OCI-LY1 (cell line): Measurements from ENCODE around the gene BLOC1S5.
A peak's percentile ranks its signal among the peaks of the same experiment; 100 is the strongest.

Experiments
- H2AFZ ChIP-seq: fragments of 200-600 bp; sonication (generic), shearing (Covaris generic); 2 replicates; pipeline ENCODE4 v1.6.0; 2014; ENCODE audit warnings: antibody characterized with exemption, mild to moderate bottlenecking, low read length
- H3F3A ChIP-seq: fragments of 200-600 bp; sonication (generic), shearing (Covaris generic); 2 replicates; pipeline ENCODE4 v1.6.0; 2014; ENCODE audit warnings: mild to moderate bottlenecking, antibody characterized with exemption, low read length, moderate library complexity; ENCODE audit not compliant: insufficient read depth
- H3K27ac ChIP-seq: fragments of 200-600 bp; sonication (generic); 2 replicates; pipeline ENCODE4 v1.5.1; 2014; ENCODE audit warnings: low read length, mixed run types, mild to moderate bottlenecking, low read depth; ENCODE audit not compliant: poor library complexity, severe bottlenecking
- H3K27me3 ChIP-seq: fragments of 200-600 bp; sonication (generic); 2 replicates; pipeline ENCODE4 v1.6.0; 2014; ENCODE audit warnings: antibody characterized with exemption, mild to moderate bottlenecking, low read length, moderate library complexity; ENCODE audit not compliant: insufficient read depth
- H3K36me3 ChIP-seq: fragments of 200-600 bp; sonication (generic); 2 replicates; pipeline ENCODE4 v1.6.1; 2014; ENCODE audit warnings: mild to moderate bottlenecking, antibody characterized with exemption, low read length, moderate library complexity, mixed read lengths; ENCODE audit not compliant: insufficient read depth
- H3K4me1 ChIP-seq: fragments of 200-600 bp; sonication (generic); 2 replicates; pipeline ENCODE4 v1.5.1; 2014; ENCODE audit warnings: mild to moderate bottlenecking, low read length, moderate library complexity; ENCODE audit not compliant: insufficient read depth, severe bottlenecking
- H3K4me2 ChIP-seq: fragments of 200-600 bp; sonication (generic), shearing (Covaris generic); 2 replicates; pipeline ENCODE4 v1.6.1; 2014; ENCODE audit warnings: low read length
- H3K4me3 ChIP-seq: fragments of 200-600 bp; sonication (generic); 2 replicates; pipeline ENCODE4 v1.5.1; 2014; ENCODE audit warnings: low read length, low read depth, mild to moderate bottlenecking, mixed read lengths; ENCODE audit not compliant: poor library complexity, severe bottlenecking
- H3K79me2 ChIP-seq: fragments of 200-600 bp; shearing (Covaris generic); 2 replicates; pipeline ENCODE4 v1.6.1; 2016; ENCODE audit warnings: mixed run types, low read length, mixed read lengths; ENCODE audit not compliant: insufficient read depth
- H3K9ac ChIP-seq: fragments of 200-600 bp; sonication (generic), shearing (Covaris generic); 2 replicates; pipeline ENCODE4 v1.6.1; 2014; ENCODE audit warnings: mild to moderate bottlenecking, low read length, mixed read lengths
- H3K9me2 ChIP-seq: fragments of 200-600 bp; sonication (generic), shearing (Covaris generic); 2 replicates; pipeline ENCODE4 v1.6.1; 2014; ENCODE audit warnings: low read depth, mild to moderate bottlenecking, low read length, mixed read lengths
- H3K9me3 ChIP-seq: fragments of 200-600 bp; shearing (Covaris generic); 2 replicates; pipeline ENCODE4 v1.6.1; 2014; ENCODE audit warnings: low read length, mixed read lengths
- H4K20me1 ChIP-seq: fragments of 200-600 bp; sonication (generic), shearing (Covaris generic); 2 replicates; pipeline ENCODE4 v1.6.0; 2016; ENCODE audit warnings: mild to moderate bottlenecking, low read length; ENCODE audit not compliant: insufficient read depth
- EZH2 ChIP-seq: fragments of 200-600 bp; sonication (generic), shearing (Covaris generic); IDR thresholded peaks from 2 replicates; pipeline ENCODE4 v1.8.0; 2017; ENCODE audit warnings: borderline replicate concordance, mixed run types, mild to moderate bottlenecking, antibody characterized with exemption, low read length, moderate library complexity, mixed read lengths
- TF ChIP-seq, protein P1 (sequence below): fragments of 200-600 bp; sonication (generic), shearing (Covaris generic); IDR thresholded peaks from 2 replicates; pipeline ENCODE4 v1.5.1; 2017; ENCODE audit warnings: mild to moderate bottlenecking, antibody characterized with exemption, low read length, moderate library complexity, mixed read lengths

Gene BLOC1S5

DNA sequence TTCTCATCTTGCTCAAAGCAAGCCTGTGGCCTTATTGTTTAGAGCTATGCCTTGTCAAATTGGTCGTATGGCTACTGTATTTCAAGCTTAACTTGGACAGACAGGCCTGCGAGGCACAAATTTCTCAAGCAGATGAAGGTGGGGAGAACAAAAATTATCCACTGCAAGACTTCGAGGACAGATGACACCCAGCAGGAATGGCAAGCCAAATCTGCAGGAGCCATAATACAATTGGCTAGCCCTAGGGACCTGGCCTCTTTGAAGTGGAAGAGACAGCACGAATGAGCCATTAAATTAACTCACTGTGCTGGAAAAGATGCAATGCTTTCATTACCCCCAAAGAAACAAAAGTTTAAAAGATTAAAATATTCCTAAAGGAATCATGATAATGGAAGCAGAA lies 5.0 kb upstream of the BLOC1S5 start:
- Histone ChIP-seq H4K20me1 (no peaks in the 10 kb centered on the region), H2AFZ (no peak overlapping the region), H3K79me2 (no peaks in the 10 kb centered on the region), H3K27me3 (no peaks in the 10 kb centered on the region), H3K4me1 (peaks cover 17% of the 10 kb centered on the region), H3K4me3 (no peak overlapping the region), H3K27ac (no peak overlapping the region), H3K9me2 (no peaks in the 10 kb centered on the region), H3K9ac (no peak overlapping the region), H3K9me3 (no peaks in the 10 kb centered on the region), H3F3A (0 out of 2 replicates have a peak, but pooled peaks cover 2% of the 10 kb centered on the region), H3K36me3 (no peaks in the 10 kb centered on the region), H3K4me2 (no peak overlapping the region)
- TF ChIP-seq EZH2: no peak
- TF ChIP-seq, protein P1, sequence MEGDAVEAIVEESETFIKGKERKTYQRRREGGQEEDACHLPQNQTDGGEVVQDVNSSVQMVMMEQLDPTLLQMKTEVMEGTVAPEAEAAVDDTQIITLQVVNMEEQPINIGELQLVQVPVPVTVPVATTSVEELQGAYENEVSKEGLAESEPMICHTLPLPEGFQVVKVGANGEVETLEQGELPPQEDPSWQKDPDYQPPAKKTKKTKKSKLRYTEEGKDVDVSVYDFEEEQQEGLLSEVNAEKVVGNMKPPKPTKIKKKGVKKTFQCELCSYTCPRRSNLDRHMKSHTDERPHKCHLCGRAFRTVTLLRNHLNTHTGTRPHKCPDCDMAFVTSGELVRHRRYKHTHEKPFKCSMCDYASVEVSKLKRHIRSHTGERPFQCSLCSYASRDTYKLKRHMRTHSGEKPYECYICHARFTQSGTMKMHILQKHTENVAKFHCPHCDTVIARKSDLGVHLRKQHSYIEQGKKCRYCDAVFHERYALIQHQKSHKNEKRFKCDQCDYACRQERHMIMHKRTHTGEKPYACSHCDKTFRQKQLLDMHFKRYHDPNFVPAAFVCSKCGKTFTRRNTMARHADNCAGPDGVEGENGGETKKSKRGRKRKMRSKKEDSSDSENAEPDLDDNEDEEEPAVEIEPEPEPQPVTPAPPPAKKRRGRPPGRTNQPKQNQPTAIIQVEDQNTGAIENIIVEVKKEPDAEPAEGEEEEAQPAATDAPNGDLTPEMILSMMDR: no peak

DNA sequence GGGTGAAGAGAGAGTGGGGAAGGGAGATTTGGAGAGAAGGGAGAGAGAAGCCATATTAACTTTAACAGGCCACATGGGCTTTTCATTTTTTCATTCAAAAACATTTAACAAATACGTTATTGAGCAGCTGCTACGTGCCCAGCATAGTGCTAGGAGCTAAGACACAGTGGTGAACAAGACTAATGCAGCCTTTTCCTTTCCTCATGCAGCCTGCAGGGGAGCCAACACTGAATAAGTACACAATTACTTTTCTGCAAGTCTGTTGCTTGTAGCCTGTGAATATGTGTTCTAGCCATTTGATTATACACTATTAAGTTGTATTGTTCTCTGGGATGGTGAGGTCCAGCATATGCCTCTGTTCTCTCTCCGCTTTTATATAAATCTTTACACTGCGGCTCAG lies 1.9 kb upstream of the BLOC1S5 start:
- TF ChIP-seq EZH2: no peak
- TF ChIP-seq, protein P1: peak; percentile 28; the same call in 1 of the 2 replicates
- peak overlapping the region; percentile 92 for H2AFZ ChIP-seq
- H4K20me1 ChIP-seq: no peaks in the 10 kb centered on the region
- no peaks in the 10 kb centered on the region for H3K27me3 ChIP-seq
- H3K79me2 ChIP-seq: no peaks in the 10 kb centered on the region
- H3K9me2 ChIP-seq: no peaks in the 10 kb centered on the region
- H3K4me2 ChIP-seq: no peak overlapping the region
- no peak overlapping the region for H3K9ac ChIP-seq
- no peak overlapping the region for H3K27ac ChIP-seq
- peaks cover 27% of the 10 kb centered on the region for H3K4me1 ChIP-seq
- H3K4me3 ChIP-seq: no peak overlapping the region
- H3K9me3 ChIP-seq: no peaks in the 10 kb centered on the region
- 0 out of 2 replicates have a peak, but pooled peaks cover 2% of the 10 kb centered on the region for H3F3A ChIP-seq
- peaks cover 11% of the 10 kb centered on the region; the same call in 1 of the 2 replicates for H3K36me3 ChIP-seq

DNA sequence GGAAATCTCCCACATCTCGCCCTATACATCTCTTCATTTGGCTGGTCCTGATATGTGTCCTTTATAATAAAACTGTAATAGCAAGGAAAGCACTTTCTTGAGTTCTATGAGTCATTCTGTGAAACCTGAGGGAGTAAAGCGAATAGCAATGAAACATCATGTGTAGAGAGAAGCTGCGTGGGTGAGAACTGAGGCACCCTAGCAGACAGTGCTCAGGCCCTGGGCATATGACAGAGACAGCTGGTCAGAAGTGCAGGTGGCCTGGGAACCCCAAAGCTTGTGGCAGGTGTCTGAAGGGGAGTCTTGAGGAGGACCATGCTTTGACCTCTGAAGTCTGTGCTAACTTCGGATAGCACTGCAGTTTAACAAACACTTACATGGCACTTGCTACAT lies 1.3 kb upstream of the BLOC1S5 start:
- Histone ChIP-seq H3K9me3 (no peaks in the 10 kb centered on the region), H4K20me1 (no peaks in the 10 kb centered on the region), H3K4me2 (no peak overlapping the region), H3K9ac (no peak overlapping the region), H3K4me1 (peaks cover 27% of the 10 kb centered on the region), H3K36me3 (peaks cover 11% of the 10 kb centered on the region), H3K9me2 (no peaks in the 10 kb centered on the region), H2AFZ (peak overlapping the region; percentile 92), H3K4me3 (no peak overlapping the region), H3K27ac (no peak overlapping the region), H3K27me3 (no peaks in the 10 kb centered on the region), H3F3A (0 out of 2 replicates have a peak, but pooled peaks cover 2% of the 10 kb centered on the region), H3K79me2 (no peaks in the 10 kb centered on the region)
- TF ChIP-seq, protein P1: no peak
- no peak for TF ChIP-seq EZH2
